Loucy (cell line): ENCODE data around the gene TUBA8.
"Not testable (repeated sequence)": the region's sequence is repeated elsewhere in the genome, so short reads cannot be mapped to it uniquely, and the experiment has no call there.

ENCODE experiments used
- H2AFZ ChIP-seq: fragments of 200-600 bp; sonication (generic); 2 replicates; pipeline ENCODE4 v1.6.0; 2016; ENCODE audit warnings: antibody characterized with exemption, mild to moderate bottlenecking, low read length, moderate library complexity
- H3F3A ChIP-seq: fragments of 200-600 bp; 2 replicates; pipeline ENCODE4 v1.6.0; 2016; ENCODE audit warnings: antibody characterized with exemption, low read depth, mild to moderate bottlenecking
- H3K27me3 ChIP-seq: fragments of 200-600 bp; sonication (generic); 2 replicates; pipeline ENCODE4 v1.6.1; 2014; ENCODE audit warnings: low read length, mild to moderate bottlenecking; ENCODE audit not compliant: insufficient read depth, poor library complexity, severe bottlenecking
- H3K36me3 ChIP-seq: fragments of 200-600 bp; sonication (generic); 2 replicates; pipeline ENCODE4 v1.6.1; 2016; ENCODE audit warnings: low read length; ENCODE audit not compliant: insufficient read depth
- H3K4me1 ChIP-seq: fragments of 200-600 bp; sonication (generic); 2 replicates; pipeline ENCODE4 v1.5.1; 2014; ENCODE audit warnings: low read length, mild to moderate bottlenecking; ENCODE audit not compliant: insufficient read depth, poor library complexity, severe bottlenecking
- H3K4me2 ChIP-seq: fragments of 200-600 bp; sonication (generic); 2 replicates; pipeline ENCODE4 v1.6.0; 2014; ENCODE audit warnings: antibody characterized with exemption, low read length, low read depth, mild to moderate bottlenecking; ENCODE audit not compliant: poor library complexity, severe bottlenecking
- H3K4me3 ChIP-seq: fragments of 200-600 bp; sonication (generic); 2 replicates; pipeline ENCODE4 v1.5.1; 2014; ENCODE audit warnings: low read length, mild to moderate bottlenecking, mixed read lengths; ENCODE audit not compliant: poor library complexity, severe bottlenecking
- H3K79me2 ChIP-seq: fragments of 200-600 bp; sonication (generic); 2 replicates; pipeline ENCODE4 v1.6.1; 2014; ENCODE audit warnings: low read length; ENCODE audit not compliant: insufficient read depth
- H3K9ac ChIP-seq: fragments of 200-600 bp; sonication (generic); 2 replicates; pipeline ENCODE4 v1.6.0; 2014; ENCODE audit warnings: mild to moderate bottlenecking, low read depth, low read length, moderate library complexity; ENCODE audit not compliant: poor library complexity, severe bottlenecking
- H3K9me2 ChIP-seq: fragments of 200-600 bp; sonication (generic); replicated peaks from 2 replicates; pipeline ENCODE4 v1.6.1; 2016; ENCODE audit warnings: low read depth, low read length, mixed read lengths
- H3K9me3 ChIP-seq: fragments of 200-600 bp; sonication (generic); 2 replicates; pipeline ENCODE4 v1.6.1; 2014; ENCODE audit warnings: mild to moderate bottlenecking, antibody characterized with exemption, low read length, low read depth; ENCODE audit not compliant: insufficient read depth
- H4K20me1 ChIP-seq: fragments of 200-600 bp; sonication (generic); 2 replicates; pipeline ENCODE4 v1.6.0; 2014; ENCODE audit warnings: antibody characterized with exemption, low read length, mild to moderate bottlenecking; ENCODE audit not compliant: insufficient read depth, poor library complexity, severe bottlenecking
- EZH2phosphoT487 ChIP-seq: fragments of 200-600 bp; IDR thresholded peaks from 2 replicates; pipeline ENCODE4 v1.6.1; 2018; ENCODE audit warnings: antibody characterized with exemption, mild to moderate bottlenecking, moderate library complexity, borderline replicate concordance
- TF ChIP-seq, protein P1 (sequence below): fragments of 200-600 bp; sonication (generic); conservative IDR thresholded peaks from 2 replicates; pipeline ENCODE4 v1.5.1; 2014; ENCODE audit warnings: mild to moderate bottlenecking, antibody characterized with exemption, low read length

The TUBA8 gene

DNA sequence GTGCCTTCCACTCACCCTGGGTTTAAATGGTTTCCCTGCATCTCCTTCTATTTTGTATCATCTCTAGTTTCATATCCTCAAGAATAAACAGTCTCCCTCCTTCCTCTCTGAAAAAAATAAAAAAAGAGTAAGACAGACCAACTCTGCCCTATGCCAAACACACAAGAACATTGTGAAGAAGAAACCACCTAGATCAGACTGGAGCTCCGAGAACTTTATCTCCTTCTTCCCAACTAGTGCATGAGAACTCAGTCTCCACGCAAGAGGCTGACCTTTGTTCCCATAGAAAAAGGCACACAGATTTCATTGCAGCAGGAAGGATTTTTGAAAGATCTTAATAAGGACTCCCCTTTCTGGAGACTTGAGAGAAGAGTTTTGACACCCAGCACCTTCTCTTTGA, 41.6 kb upstream of the TUBA8 start:
- Histone ChIP-seq H3K4me2 (no peak overlapping the region), H3K4me1 (no peaks in the 10 kb centered on the region), H3K9ac (no peak overlapping the region)

DNA sequence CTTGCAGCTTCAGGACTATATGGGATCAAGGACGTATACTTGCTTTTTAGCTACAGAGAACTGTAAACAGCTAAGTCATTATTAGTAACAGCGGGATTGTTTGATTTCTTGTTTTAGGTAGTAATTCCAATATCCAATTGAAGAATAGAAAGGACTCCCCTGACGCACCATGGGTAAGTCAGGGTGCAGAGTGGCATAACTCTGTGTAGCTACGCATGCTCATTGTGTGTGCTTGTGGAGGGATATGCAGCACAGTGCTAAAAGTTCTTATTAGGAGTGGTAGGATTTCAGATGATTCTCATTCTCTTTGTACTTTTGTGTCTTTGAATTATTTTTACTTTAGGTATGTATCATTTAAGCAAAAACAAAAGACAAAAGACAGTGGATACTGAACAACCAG, 40.6 kb upstream of the TUBA8 start:
- H3K9ac ChIP-seq, result no peak overlapping the region
- no peak overlapping the region for H3K4me2 ChIP-seq
- no peak overlapping the region for H3K4me3 ChIP-seq
- TF ChIP-seq, protein P1, sequence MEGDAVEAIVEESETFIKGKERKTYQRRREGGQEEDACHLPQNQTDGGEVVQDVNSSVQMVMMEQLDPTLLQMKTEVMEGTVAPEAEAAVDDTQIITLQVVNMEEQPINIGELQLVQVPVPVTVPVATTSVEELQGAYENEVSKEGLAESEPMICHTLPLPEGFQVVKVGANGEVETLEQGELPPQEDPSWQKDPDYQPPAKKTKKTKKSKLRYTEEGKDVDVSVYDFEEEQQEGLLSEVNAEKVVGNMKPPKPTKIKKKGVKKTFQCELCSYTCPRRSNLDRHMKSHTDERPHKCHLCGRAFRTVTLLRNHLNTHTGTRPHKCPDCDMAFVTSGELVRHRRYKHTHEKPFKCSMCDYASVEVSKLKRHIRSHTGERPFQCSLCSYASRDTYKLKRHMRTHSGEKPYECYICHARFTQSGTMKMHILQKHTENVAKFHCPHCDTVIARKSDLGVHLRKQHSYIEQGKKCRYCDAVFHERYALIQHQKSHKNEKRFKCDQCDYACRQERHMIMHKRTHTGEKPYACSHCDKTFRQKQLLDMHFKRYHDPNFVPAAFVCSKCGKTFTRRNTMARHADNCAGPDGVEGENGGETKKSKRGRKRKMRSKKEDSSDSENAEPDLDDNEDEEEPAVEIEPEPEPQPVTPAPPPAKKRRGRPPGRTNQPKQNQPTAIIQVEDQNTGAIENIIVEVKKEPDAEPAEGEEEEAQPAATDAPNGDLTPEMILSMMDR, result no peak
- TF ChIP-seq EZH2phosphoT487, result no peak
- H3K9me3 ChIP-seq, result no peaks in the 10 kb centered on the region
- no peaks in the 10 kb centered on the region for H3K79me2 ChIP-seq
- no peaks in the 10 kb centered on the region for H3K4me1 ChIP-seq
- H3K27me3 ChIP-seq, result no peaks in the 10 kb centered on the region
- H3K36me3 ChIP-seq, result no peaks in the 10 kb centered on the region
- no peaks in the 10 kb centered on the region for H3F3A ChIP-seq
- H3K9me2 ChIP-seq, result no peaks in the 10 kb centered on the region
- H2AFZ ChIP-seq, result no peak overlapping the region
- H4K20me1 ChIP-seq, result no peaks in the 10 kb centered on the region

More for the DNA sequence above, 41.6 kb upstream of the TUBA8 start:
- Histone ChIP-seq H2AFZ (no peak overlapping the region), H3K79me2 (no peaks in the 10 kb centered on the region), H3K36me3 (no peaks in the 10 kb centered on the region), H3F3A (no peaks in the 10 kb centered on the region), H3K9me2 (no peaks in the 10 kb centered on the region), H3K9me3 (no peaks in the 10 kb centered on the region), H3K4me3 (no peak overlapping the region), H3K27me3 (no peaks in the 10 kb centered on the region), H4K20me1 (no peaks in the 10 kb centered on the region)
- TF ChIP-seq EZH2phosphoT487, result no peak
- TF ChIP-seq, protein P1, result no peak

DNA sequence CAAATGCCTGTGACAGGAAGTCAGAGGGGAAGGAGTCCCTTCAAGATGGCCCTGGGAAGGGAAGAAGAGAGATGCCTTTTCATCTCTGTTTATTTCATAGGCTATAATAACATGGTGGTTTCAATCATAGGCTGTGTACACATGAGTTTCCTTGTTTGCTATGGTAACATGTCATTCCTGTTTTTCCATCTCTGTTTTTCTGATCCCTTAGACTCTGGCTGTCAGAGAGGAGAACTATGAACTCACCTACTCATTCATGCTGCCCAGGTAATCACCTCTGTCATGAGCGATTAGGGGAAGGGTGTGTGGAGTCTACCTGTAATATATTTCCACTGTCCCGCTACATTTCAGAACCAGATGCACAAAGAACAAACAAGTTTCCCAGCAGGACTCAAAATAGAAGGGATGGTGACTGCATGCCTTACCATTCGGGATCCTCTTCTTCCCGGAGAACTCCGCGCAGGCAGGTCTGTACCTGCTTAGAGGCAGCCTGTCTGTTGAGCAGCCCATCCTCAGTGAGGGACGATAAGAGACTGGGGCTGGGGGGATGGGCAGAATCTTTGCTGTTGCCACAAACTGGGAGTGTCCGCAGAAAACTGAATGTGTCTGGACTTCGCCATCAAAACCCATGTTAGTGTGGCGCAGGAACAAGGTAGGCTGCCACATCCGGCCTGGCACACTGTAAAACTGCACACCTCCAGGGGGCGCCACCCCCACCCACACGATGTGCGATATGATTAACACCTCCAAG, 39.9 kb upstream of the TUBA8 start:
- no peaks in the 10 kb centered on the region for H3K4me1 ChIP-seq
- H3K9ac ChIP-seq, result no peak overlapping the region
- H4K20me1 ChIP-seq, result no peaks in the 10 kb centered on the region
- no peaks in the 10 kb centered on the region for H3K9me3 ChIP-seq
- H3F3A ChIP-seq, result no peaks in the 10 kb centered on the region
- TF ChIP-seq, protein P1, result peak; percentile 51
- no peak for TF ChIP-seq EZH2phosphoT487
- no peaks in the 10 kb centered on the region for H3K36me3 ChIP-seq
- no peak overlapping the region for H3K4me3 ChIP-seq
- no peak overlapping the region for H2AFZ ChIP-seq
- no peaks in the 10 kb centered on the region for H3K27me3 ChIP-seq
- H3K79me2 ChIP-seq, result no peaks in the 10 kb centered on the region
- H3K9me2 ChIP-seq, result no peaks in the 10 kb centered on the region
- no peak overlapping the region for H3K4me2 ChIP-seq

DNA sequence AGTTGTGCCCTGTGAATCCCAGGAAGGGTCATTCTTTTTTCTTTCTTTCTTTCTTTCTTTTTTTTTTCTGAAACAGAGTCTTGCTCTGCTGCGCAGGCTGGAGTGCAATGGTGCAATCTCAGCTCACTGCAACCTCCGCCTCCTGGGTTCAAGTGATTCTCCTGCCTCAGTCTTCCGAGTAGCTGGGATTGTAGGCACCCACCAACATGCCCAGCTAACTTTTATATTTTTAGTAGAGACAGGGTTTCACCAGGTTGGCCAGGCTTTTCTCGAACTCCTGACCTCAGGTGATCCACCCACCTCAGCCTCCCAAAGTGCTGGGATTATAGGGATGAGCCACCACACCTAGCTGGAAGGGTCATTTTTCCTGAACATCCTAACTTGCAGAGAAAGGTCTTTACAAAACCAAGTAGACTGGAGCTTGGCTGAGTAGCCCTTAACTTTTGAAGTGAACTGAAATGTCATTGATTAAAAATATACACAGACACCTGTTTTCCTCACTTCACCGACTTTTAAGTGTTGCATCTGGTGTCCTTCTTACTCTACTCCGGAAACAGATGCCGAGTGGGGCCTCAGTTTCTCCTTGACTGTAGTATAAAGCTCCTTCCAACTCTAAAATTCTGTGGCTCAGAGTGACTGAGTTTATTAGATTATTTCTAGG, 39.2 kb upstream of the TUBA8 start:
- H3K4me3 ChIP-seq, H3K4me2 ChIP-seq, H3K9me3 ChIP-seq, H3K9me2 ChIP-seq, H2AFZ ChIP-seq, H3K79me2 ChIP-seq, H4K20me1 ChIP-seq, H3K27me3 ChIP-seq, H3K9ac ChIP-seq, H3F3A ChIP-seq, H3K4me1 ChIP-seq, H3K36me3 ChIP-seq: not testable (repeated sequence)
